ENCODE results near the gene SERPINI1. TPM values are rescaled to one million over a fixed set of nuclear protein-coding genes. Genes with fewer than 3 reads are reported as not detected.

SERPINI1 gene
- total and polyA plus RNA-seq, 9 of the 15 experiments (the other 6 are each of a cell fraction or from before 2014, with no cell fraction given) = 1.6 to 9.9 (median 3.5) TPM

DNA sequence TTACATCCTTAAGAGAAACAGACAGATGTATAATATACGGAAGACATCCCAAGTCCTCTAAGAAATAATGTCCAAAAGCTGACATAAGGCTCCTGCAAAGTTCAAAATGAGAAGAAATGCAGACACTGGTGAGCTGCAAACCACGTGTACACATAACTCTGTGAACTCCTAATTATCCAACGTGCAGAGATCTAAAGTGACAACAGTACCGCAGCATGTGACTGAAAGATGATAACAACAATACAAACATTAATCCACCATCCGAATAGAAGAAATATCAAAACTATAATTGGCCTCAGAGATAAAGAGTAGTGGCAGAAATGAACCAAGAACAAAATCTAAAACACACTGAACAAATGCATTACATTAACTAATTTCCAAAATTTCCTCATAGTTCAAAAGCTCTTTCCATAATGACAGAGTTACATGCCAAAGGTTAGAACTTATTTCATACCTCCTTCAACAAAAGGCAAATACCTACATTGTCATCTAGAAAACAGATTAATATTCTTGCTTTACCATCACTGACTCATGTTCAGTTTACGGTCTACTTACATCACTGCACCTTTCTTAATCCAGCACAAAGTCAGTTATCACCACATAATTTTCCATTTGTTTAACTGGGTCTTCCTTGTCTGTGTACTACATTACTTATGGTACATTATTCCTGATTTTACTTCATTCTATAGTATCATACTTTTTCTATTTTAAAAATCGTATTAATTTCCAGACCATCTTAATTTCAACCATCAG lies 3.0 kb upstream of the SERPINI1 start (continued):
- TF ChIP-seq, protein P1, sequence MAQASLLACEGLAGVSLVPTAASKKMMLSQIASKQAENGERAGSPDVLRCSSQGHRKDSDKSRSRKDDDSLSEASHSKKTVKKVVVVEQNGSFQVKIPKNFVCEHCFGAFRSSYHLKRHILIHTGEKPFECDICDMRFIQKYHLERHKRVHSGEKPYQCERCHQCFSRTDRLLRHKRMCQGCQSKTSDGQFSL (CRISPR knock-in tag; IDR thresholded peaks at IDR 0.05) = no peak
- TF ChIP-seq, protein P1 (tag; IDR thresholded peaks at IDR 0.05) = no peak
- TF ChIP-seq MXI1 (IDR thresholded peaks at IDR 0.05; ENCODE audit: low read depth, low read length) = peak; percentile 70; the same call in 1 of the 2 replicates
- TF ChIP-seq COPS2 (conservative IDR thresholded peaks at IDR 0.05) = no peak
- peak; percentile 76 to 82 for TF ChIP-seq FOXK2 (conservative IDR thresholded peaks at IDR 0.05 in 1 of 2, IDR thresholded peaks at IDR 0.05 in 1 of 2; ENCODE audit: low read depth in 2 of 2)
- TF ChIP-seq RAD51 (IDR thresholded peaks at IDR 0.05; ENCODE audit: borderline replicate concordance, low read depth) = peak; percentile 54; the same call in 1 of the 2 replicates
- TF ChIP-seq, protein P2, sequence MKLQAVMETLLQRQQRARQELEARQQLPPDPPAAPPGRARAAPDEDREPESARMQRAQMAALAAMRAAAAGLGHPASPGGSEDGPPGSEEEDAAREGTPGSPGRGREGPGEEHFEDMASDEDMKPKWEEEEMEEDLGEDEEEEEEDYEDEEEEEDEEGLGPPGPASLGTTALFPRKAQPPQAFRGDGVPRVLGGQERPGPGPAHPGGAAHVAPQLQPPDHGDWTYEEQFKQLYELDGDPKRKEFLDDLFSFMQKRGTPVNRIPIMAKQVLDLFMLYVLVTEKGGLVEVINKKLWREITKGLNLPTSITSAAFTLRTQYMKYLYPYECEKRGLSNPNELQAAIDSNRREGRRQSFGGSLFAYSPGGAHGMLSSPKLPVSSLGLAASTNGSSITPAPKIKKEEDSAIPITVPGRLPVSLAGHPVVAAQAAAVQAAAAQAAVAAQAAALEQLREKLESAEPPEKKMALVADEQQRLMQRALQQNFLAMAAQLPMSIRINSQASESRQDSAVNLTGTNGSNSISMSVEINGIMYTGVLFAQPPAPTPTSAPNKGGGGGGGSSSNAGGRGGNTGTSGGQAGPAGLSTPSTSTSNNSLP (IDR thresholded peaks at IDR 0.05; ENCODE audit: borderline replicate concordance, low read depth, low read length) = no peak
- TF ChIP-seq PRPF4 (IDR thresholded peaks at IDR 0.05; ENCODE audit: insufficient read depth, low read depth, low read length, poor library complexity, severe bottlenecking) = no peak
- TF ChIP-seq SUPT5H (IDR thresholded peaks at IDR 0.05) = no peak
- no peak for TF ChIP-seq ZNF79 (CRISPR knock-in tag; IDR thresholded peaks at IDR 0.05; ENCODE audit: low read depth)
- no peak for TF ChIP-seq MEF2D (tag; conservative IDR thresholded peaks at IDR 0.05; ENCODE audit: low read depth)
- TF ChIP-seq LEF1 (IDR thresholded peaks at IDR 0.05) = no peak
- TF ChIP-seq PATZ1 (CRISPR knock-in tag; IDR thresholded peaks at IDR 0.05; ENCODE audit: borderline replicate concordance) = no peak
- no peak for TF ChIP-seq ARID4B (CRISPR knock-in tag; IDR thresholded peaks at IDR 0.05)
- no peak for TF ChIP-seq ZNF197 (CRISPR knock-in tag; IDR thresholded peaks at IDR 0.05; ENCODE audit: low read depth)

Data from K562 (cell line).